GM19351 (cell line): ENCODE results near the gene DTX1.
"Not testable (repeated sequence)": the region's sequence is repeated elsewhere in the genome, so short reads cannot be mapped to it uniquely, and the experiment has no call there.

ENCODE experiments used
- ATAC-seq: cut with Tn5 transposase; IDR thresholded peaks from one replicate; pipeline ENCODE4 v1.9.1; 2021; ENCODE audit warnings: mild to moderate bottlenecking, moderate library complexity; ENCODE audit not compliant: unreplicated experiment

The DTX1 gene

GRCh38 chr12:113111247-113111646 lies 54.7 kb downstream of the DTX1 start:
- ATAC-seq, result no peak

- ATAC-seq, result no peak
Measured at GRCh38 chr12:113112043-113112899, 55.7 kb downstream of the DTX1 start.

DNA sequence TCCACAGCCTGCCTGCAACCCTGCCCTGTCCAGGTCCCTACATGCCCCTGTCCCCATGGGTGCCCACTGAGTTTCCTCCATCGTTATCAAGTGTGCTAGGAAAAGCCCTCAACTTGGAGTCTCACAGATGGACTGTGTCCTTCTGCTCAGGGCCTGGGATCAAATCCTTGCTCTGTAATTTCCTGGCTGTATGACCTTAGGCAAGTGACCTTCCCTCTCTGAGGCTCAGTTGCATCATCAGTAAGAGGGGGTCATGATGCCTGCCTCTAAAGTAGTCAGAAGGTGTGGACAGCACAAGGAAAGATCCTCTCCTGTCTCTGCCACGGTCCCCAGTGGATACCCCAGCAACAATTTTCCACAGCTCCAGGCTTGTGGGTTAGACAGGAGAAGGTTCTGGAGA lies 56.9 kb downstream of the DTX1 start:
- ATAC-seq, result no peak

GRCh38 chr12:113114447-113115178 lies 58.1 kb downstream of the DTX1 start:
- ATAC-seq, result no peak

- no peak for ATAC-seq
Measured at GRCh38 chr12:113115455-113116126, 59.1 kb downstream of the DTX1 start.

GRCh38 chr12:113116875-113117274 lies 60.3 kb downstream of the DTX1 start:
- ATAC-seq, result no peak

- ATAC-seq, result not testable (repeated sequence)
Measured at GRCh38 chr12:113117684-113118083, 61.2 kb downstream of the DTX1 start.

DNA sequence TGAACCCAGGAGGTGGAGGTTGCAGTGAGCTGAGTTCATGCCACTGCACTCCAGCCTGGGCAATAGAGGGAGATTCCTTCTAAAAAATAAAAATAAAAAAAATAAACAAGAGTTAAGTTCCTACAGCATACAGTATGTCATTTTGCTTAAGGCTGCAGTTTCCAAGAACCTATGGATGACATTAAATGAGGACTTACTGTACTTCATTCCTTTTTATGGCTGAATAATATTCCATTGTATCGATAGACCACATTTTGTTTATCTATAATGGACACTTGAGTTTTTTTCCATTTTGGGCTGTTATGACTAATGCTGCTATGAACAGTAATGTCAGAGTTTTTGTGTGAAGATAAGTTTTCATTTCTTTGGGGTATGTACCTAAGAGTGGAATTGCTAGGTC lies 61.6 kb downstream of the DTX1 start:
- ATAC-seq, result no peak

DNA sequence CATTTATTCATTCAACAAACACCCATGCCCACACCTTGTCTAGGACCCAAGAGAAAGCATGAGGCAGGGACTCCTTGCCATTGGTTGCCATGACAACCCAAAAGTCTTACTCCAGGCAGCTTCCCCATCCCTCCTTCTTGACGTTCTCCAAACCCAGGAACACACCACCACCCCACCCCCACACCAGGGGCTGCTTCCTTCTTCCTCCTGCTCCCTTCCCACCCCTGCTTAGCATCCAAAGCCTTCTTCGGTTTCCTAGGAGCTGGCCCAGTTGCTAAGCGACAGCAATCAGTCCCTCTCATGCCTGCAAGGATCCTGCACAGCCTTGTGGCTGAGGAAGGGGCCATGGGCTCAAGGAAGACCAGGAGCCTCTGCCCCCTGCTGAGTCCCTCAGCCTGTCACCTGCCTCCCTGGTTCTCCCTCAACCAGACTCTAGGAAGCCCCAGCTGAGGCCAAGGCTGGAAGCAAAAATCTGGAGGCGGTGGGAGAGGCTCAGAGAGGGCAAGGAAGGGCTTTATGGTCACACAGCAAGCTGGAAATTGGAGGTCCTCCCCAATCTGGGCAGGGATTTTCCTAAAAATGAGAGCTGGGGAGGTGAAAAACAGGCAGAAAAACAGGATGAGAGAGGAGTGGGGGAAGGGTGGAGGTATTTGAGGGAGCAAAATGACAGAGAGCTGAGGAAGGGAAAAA lies 63.6 kb downstream of the DTX1 start:
- no peak for ATAC-seq

DNA sequence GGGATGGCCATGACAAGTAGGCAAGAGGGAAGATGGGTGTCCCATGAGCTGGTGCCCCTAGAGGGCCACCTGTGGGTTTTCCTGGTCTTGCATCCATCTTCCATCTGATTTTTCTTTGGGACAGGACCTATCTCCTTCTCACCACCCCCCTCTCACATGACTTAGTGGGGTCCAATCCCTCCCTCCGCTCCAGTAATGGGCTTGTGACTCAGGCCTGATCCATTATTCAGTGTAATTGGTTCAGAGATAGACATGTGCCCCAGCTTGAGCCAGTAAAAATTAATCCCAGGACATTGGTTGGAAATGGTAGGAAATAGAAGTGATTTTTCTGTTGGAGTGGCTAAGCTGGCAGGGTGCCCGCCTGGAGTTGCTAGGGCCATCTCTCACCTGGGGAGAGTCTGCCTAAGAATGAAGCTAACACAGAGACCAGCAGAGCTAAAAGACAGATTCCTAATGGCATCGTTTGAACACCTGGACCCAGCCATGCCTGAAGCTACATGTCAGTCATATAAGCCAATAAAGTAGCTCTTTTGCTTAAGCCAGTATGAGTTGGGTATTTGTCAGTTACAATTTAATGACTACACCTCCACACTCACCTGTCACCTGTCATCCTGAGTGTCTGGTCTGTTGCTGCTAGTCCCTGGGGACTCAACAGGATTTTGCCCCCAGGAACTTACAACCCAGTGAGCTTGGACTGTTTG lies 64.3 kb downstream of the DTX1 start:
- no peak for ATAC-seq

DNA sequence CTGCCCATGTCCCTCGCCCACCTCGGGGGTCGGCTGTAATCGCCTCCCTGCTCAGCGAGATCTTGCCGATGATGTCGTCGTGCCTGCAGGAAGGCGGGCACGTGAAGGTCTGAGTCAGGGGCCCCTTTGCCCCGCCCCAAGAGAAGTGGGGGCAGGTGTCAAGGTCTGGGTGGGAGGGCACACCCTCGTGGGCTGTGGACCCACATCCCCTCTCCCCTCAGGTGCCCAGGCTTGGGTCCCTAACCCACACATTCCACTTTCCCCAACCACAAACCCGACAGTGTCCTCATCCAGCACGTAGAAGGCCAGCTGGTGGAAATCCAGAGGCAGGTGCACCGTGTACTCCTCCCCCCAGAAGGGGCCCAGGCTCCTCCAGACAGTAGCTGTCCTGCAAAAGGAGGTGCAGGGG lies 71.3 kb downstream of the DTX1 start:
- no peak for ATAC-seq

DNA sequence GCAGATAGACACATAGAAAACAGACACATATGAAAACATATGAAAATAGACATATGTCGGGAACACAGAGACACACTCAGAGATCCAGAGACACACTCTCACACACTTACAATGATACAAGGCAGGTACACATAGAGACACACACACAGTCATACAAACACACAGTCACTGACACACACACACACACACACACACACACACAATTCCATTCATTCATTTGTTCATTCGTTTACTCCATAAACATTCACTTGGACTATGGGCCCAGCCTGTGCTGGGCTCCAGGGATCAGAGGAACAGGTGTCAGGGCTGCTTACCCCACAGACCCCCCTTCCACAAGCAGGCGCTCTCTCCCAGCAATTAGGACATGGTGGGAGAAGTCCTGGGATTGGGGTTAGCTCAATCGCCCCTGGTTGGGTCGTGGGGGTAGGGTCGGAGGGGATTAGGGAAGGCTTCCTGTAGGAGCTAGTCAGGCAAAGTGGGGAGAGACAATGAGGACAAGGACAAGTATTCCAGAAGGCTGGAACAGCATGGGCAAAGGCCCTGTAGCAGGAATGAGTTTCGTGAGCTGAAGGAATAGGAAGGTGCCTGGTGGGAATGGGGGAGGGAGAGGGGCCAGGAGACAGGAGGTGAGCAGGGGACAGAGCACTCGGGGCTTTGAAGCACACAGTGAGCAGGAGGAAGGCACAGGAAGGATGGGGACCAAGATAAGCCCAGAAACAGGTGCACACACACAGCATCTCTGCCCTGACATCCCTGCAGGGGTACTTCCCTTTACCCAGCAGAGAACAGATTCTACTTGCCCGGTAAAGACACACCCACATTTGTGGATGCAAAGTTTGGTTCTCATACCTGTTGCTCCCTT lies 72.5 kb downstream of the DTX1 start:
- ATAC-seq, result no peak

- no peak for ATAC-seq
Measured at GRCh38 chr12:113129664-113130456, 73.3 kb downstream of the DTX1 start.

DNA sequence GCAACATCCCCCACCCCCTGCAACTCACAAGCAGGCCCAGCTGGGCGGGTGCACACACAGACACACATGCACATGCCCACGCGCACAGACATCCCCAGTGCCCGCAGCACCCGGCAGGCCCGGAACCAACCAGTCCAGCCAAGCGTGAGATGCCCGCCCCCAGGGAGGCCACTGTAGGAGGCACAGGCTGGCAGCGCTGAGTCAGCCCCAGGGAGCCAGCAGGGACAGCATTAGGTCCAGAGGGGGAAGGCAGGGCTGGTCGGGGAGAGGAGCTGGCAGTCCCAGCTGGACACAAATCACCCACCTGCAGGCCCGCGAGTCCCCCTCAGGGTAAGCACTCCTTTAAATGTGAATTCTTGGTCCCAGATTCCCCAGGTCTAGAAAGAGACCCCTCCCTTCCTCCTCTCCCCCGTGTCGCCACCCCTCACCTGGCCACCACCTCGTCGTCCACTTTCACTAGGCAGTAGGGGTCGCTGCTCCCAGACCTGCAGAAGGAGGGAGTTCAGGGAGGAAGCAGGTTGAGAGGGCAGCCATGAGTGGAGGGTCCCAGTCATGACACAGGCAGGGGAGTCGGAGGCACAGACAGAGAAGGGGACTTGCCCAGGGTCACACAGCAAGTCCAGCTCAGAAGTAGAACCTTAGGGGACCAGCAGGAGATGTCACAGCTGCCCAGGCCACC lies 74.1 kb downstream of the DTX1 start:
- ATAC-seq, result no peak

DNA sequence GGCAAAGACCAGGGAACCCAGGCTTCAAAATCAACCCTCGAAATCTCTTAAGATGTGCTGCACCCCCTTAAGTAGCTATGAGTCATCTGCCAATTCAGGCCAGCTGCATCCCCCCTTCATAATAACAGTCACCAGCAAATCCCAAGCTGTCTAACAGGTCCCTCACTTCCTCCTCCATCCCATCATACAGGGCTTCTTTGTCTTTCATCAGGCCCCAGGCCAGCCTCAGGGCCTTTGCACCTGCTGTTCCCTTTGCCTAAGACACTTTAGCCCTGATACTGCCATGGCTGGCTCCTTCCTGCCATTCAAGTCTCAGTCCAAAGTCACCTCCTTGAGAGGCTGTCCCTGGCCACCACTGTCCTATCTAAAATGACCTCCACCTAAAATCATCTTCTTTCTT lies 75.0 kb downstream of the DTX1 start:
- no peak for ATAC-seq

GRCh38 chr12:113133036-113133435 lies 76.5 kb downstream of the DTX1 start:
- ATAC-seq, result no peak

- no peak for ATAC-seq
Measured at GRCh38 chr12:113133666-113134065, 77.1 kb downstream of the DTX1 start.

DNA sequence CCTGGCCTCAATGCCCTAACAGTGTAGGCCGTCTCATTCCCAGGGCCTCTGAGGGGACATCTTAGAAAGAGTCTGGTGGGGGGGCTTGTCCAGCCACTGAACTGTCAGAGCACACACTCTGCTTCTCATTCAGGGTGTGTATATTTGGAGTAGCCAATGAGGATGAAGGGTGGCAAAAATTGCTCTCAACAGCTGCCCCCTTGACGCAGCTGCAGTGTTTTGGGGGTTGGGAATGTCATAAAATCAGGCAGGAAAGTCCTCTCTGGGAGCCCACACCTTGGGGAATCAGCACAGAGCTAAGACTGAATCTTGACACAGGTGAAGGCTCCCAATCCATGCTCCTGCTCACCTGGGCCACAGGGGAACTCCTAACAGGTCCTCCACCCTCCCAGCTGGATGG lies 77.5 kb downstream of the DTX1 start:
- ATAC-seq, result no peak
